PC-3 (cell line): ENCODE measurements around the gene AP3S1.

Experiments
- CTCF ChIP-seq: fragments of 300-600 bp; sonication (generic); conservative IDR thresholded peaks from 2 replicates; pipeline ENCODE4 v1.5.1; 2017; ENCODE audit warnings: antibody characterized with exemption, low read depth, mild to moderate bottlenecking, low read length
- EZH2 ChIP-seq: fragments of 300-600 bp; sonication (generic); IDR thresholded peaks from one replicate; pipeline ENCODE4 v1.6.1; 2017; ENCODE audit warnings: antibody characterized with exemption, mild to moderate bottlenecking, low read length; ENCODE audit not compliant: unreplicated experiment
- EZH2phosphoT487 ChIP-seq: fragments of 300-600 bp; sonication (generic); IDR thresholded peaks from 2 replicates; pipeline ENCODE4 v1.6.1; 2018; ENCODE audit warnings: mild to moderate bottlenecking, antibody characterized with exemption, low read length, borderline replicate concordance

GRCh38 chr5:115844321-115844817 is 2.6 kb downstream of the AP3S1 start:
- TF ChIP-seq CTCF (no peak), EZH2phosphoT487 (no peak), EZH2 (no peak)
